Measurements from ENCODE around the gene ZSWIM4.

ZSWIM4 gene

DNA sequence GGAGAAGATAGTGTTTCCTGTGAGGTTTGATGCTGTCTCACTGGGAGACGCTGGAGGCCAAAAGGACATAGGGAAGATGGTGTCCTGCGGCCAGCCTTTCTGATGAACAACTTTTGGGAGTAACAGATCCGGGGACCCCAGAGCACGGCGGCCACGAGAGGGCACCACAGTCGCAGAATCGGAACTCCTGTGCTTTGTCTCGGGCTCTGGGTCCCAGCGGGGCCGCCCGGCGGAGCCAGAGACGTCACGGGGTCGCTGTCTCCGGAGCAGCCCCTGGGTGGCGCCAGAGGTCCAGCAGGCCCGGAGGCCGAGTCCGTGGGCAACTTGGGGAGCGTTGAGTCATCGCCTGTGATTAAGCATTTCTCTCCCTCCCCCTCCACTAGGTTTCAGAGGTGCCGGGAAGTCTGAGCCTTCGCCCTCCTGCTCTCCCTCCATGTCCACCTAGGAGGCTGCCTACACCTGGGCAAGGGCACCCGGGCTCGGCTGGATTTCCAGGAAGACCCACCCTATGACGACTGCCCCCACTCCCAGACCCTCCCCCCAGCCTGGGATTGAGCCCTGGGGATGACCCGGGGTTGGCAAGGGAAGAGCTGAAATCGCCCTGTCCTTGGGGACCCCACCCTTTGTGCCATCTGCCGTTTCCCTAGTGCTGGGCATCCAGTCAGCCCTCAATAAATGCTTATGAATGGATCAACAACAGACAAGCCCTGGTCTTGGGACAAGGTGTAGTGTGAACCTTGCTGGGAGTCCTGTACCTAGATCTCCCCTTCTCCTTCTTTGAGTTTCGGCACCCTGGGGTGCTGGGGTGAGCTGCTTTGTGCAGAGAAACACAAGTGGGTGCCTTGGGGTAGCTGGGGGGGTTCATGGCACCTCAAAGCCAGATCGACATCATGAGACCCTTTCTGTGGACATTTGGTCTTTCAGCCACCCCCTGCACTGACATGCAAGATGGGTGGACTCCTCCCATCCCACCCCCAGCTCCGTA lies 85.1 kb downstream of the ZSWIM4 start:
- DNase-seq, result peak; percentile 64

DNA sequence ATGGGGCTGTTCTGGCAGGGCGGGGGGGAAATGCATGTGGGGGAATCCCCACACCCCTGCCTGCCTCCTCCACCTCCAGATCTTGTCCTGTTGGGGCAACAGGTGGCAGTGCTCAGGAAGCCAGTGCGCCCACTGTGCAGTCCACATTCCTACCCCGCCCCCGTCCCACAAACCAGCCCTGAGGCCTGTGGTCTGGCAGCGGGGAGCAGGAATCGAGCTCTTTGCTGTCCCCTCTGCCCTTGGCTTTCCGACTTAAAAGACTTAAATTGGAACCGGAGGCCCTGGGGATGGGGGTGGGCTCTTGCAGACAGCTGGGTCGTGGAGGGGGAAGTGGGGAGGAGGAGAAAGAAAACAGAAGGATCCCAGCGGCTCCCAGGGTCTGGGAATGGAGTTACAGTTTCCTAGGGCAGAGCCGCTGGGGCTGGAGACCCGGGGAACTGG lies 86.0 kb downstream of the ZSWIM4 start:
- no peak for DNase-seq
